H1 (cell line): ENCODE data around the gene PAXX. TPM values are rescaled to one million over a fixed set of nuclear protein-coding genes. Genes with fewer than 3 reads are reported as not detected.

ENCODE experiments used
- CTCF ChIA-PET: fragments of 300-600 bp; sonication (Branson Sonifier 250); formaldehyde crosslinking; loops from one replicate; lab custom pipeline; 2021; ENCODE audit not compliant: partially characterized antibody; lab: Charles Lee
- POLR2A ChIA-PET: fragments of 300-600 bp; sonication (Branson Sonifier 250); formaldehyde crosslinking; loops from one replicate; lab custom pipeline; 2021; ENCODE audit warnings: inconsistent platforms; ENCODE audit not compliant: partially characterized antibody; lab: Charles Lee
- DNase-seq, 2 experiments: peaks; one replicate each; pipeline versions ENCODE4 v3.0.0 to v3.0.0-alpha.2; 2010 to 2022; ENCODE audit warnings: low spot score in 2 of 2, low read depth in 1 of 2, mixed read lengths in 1 of 2
- FAIRE-seq: peaks from 2 replicates; lab custom pipeline; 2011; peaks lifted over from hg19 to GRCh38; lab: Jason Lieb, UNC
- H2AFZ ChIP-seq: 2 replicates; pipeline ENCODE4 v1.8.1; 2012; ENCODE audit warnings: low read length, inconsistent platforms
- H2AK5ac ChIP-seq: 2 replicates; pipeline ENCODE4 v1.6.1; 2013; ENCODE audit warnings: low read depth, low read length
- H2BK120ac ChIP-seq: replicated peaks from 2 replicates; pipeline ENCODE3; 2013; ENCODE audit warnings: low read depth, low read length, inconsistent platforms
- H2BK12ac ChIP-seq: 2 replicates; pipeline ENCODE4 v1.6.1; 2013; ENCODE audit warnings: low read depth, low read length
- H2BK15ac ChIP-seq: 2 replicates; pipeline ENCODE4 v1.6.1; 2013; ENCODE audit warnings: low read length
- H2BK20ac ChIP-seq: 2 replicates; pipeline ENCODE4 v1.6.1; 2013; ENCODE audit warnings: low read length
- H2BK5ac ChIP-seq: 2 replicates; pipeline ENCODE4 v1.6.1; 2013; ENCODE audit warnings: low read depth, low read length
- H3K14ac ChIP-seq: 2 replicates; pipeline ENCODE4 v1.6.1; 2013; ENCODE audit warnings: inconsistent platforms; ENCODE audit not compliant: insufficient read length
- H3K18ac ChIP-seq: 2 replicates; pipeline ENCODE4 v1.6.1; 2013; ENCODE audit warnings: low read length; ENCODE audit errors: extremely low read depth
- H3K23ac ChIP-seq: 2 replicates; pipeline ENCODE4 v1.6.1; 2013; ENCODE audit warnings: inconsistent platforms; ENCODE audit not compliant: insufficient read length
- H3K23me2 ChIP-seq: 2 replicates; pipeline ENCODE4 v1.6.1; 2013; ENCODE audit warnings: low read depth, low read length
- H3K27ac ChIP-seq: 2 replicates; pipeline ENCODE4 v1.6.1; 2011; ENCODE audit warnings: low read depth, low read length, inconsistent platforms
- H3K27me3 ChIP-seq, 4 experiments: replicated peaks in 1 of 4; 1 replicate in 1 of 4; 2 replicates in 3 of 4; pipeline versions ENCODE4 v1.6.1 to v1.8.1; 2011 to 2013; ENCODE audit warnings: low read length in 3 of 4, mild to moderate bottlenecking in 3 of 4, inconsistent platforms in 2 of 4, mixed read lengths in 2 of 4, moderate library complexity in 1 of 4; ENCODE audit not compliant: control insufficient read depth in 3 of 4, insufficient read depth in 3 of 4; ENCODE audit errors: extremely low read depth in 1 of 4
- H3K36me3 ChIP-seq, 4 experiments: 2 replicates each; pipeline versions ENCODE4 v1.6.1 to v1.8.1; 2011 to 2013; ENCODE audit warnings: mild to moderate bottlenecking in 4 of 4, low read length in 3 of 4, moderate library complexity in 2 of 4, control low read depth in 1 of 4, inconsistent platforms in 1 of 4; ENCODE audit not compliant: insufficient read depth in 4 of 4, control insufficient read depth in 2 of 4
- H3K4ac ChIP-seq: replicated peaks from 2 replicates; pipeline ENCODE3; 2013; ENCODE audit warnings: low read length, low read depth, mixed read lengths, inconsistent platforms; ENCODE audit not compliant: insufficient read length
- H3K4me1 ChIP-seq, 4 experiments: replicated peaks in 1 of 4; 1 replicate in 1 of 4; 2 replicates in 3 of 4; pipeline versions ENCODE4 v1.6.1 to v1.8.1; 2011 to 2013; ENCODE audit warnings: low read length in 3 of 4, inconsistent platforms in 2 of 4, mixed read lengths in 1 of 4; ENCODE audit not compliant: insufficient read depth in 4 of 4, control insufficient read depth in 3 of 4
- H3K4me2 ChIP-seq, 2 experiments: 2 replicates each; pipeline versions ENCODE4 v1.6.1 to v1.8.1; 2011 to 2013; ENCODE audit warnings: low read depth in 2 of 2, low read length in 2 of 2, control low read depth in 1 of 2, inconsistent platforms in 1 of 2, mild to moderate bottlenecking in 1 of 2; ENCODE audit not compliant: insufficient read depth in 1 of 2
- H3K4me3 ChIP-seq, 4 experiments: fragments of 200-600, 300-600 bp in 1 of 4; sonication (generic), shearing (Covaris generic), sonication (Bioruptor Twin) in 1 of 4; 2 replicates each; pipeline versions ENCODE4 v1.5.1 to v1.8.1; 2011 to 2016; ENCODE audit warnings: low read length in 4 of 4, low read depth in 3 of 4, control low read depth in 2 of 4, inconsistent platforms in 2 of 4, mild to moderate bottlenecking in 2 of 4, mixed read lengths in 1 of 4, moderate library complexity in 1 of 4; ENCODE audit not compliant: insufficient read depth in 2 of 4; ENCODE audit errors: extremely low read depth in 1 of 4
- H3K56ac ChIP-seq: replicated peaks from 2 replicates; pipeline ENCODE3; 2013; ENCODE audit warnings: low read depth, mild to moderate bottlenecking, mixed read lengths, low read length, inconsistent platforms; ENCODE audit not compliant: insufficient read length
- H3K79me1 ChIP-seq: 2 replicates; pipeline ENCODE4 v1.6.1; 2013; ENCODE audit warnings: low read depth, low read length, control low read depth
- H3K79me2 ChIP-seq, 2 experiments: 2 replicates each; pipeline versions ENCODE4 v1.6.1 to v1.8.1; 2012 to 2013; ENCODE audit warnings: low read length in 2 of 2, mild to moderate bottlenecking in 2 of 2, inconsistent platforms in 1 of 2; ENCODE audit not compliant: insufficient read depth in 2 of 2, control insufficient read depth in 1 of 2
- H3K9ac ChIP-seq, 4 experiments: replicated peaks in 1 of 4; 1 replicate in 1 of 4; 2 replicates in 3 of 4; pipeline versions ENCODE4 v1.6.1 to v1.8.1; 2011 to 2013; ENCODE audit warnings: low read depth in 3 of 4, low read length in 3 of 4, control low read depth in 2 of 4, mild to moderate bottlenecking in 2 of 4, moderate library complexity in 2 of 4, inconsistent platforms in 1 of 4; ENCODE audit errors: extremely low read depth in 1 of 4
- H3K9me3 ChIP-seq, 2 experiments: 2 replicates each; pipeline versions ENCODE4 v1.6.1 to v1.8.1; 2012 to 2013; ENCODE audit warnings: mild to moderate bottlenecking in 2 of 2, moderate library complexity in 2 of 2, control low read depth in 1 of 2, inconsistent platforms in 1 of 2, low read depth in 1 of 2, low read length in 1 of 2, mixed read lengths in 1 of 2; ENCODE audit not compliant: insufficient read depth in 2 of 2
- H4K20me1 ChIP-seq, 2 experiments: replicated peaks in 1 of 2; 2 replicates each; pipeline versions ENCODE3 to v1.8.1; 2011 to 2013; ENCODE audit warnings: inconsistent platforms in 2 of 2, low read length in 2 of 2, mild to moderate bottlenecking in 1 of 2; ENCODE audit not compliant: insufficient read depth in 2 of 2, control insufficient read depth in 1 of 2
- H4K5ac ChIP-seq: 2 replicates; pipeline ENCODE4 v1.6.1; 2013; ENCODE audit warnings: low read length, low read depth, mixed read lengths, inconsistent platforms; ENCODE audit not compliant: insufficient read length
- H4K8ac ChIP-seq: 2 replicates; pipeline ENCODE4 v1.8.0; 2013; ENCODE audit warnings: mild to moderate bottlenecking, moderate library complexity, low read length, inconsistent platforms; ENCODE audit not compliant: insufficient read depth; ENCODE audit errors: extremely low read depth
- H4K91ac ChIP-seq: replicated peaks from 2 replicates; pipeline ENCODE3; 2013; ENCODE audit warnings: low read length, mixed read lengths, inconsistent platforms; ENCODE audit not compliant: insufficient read length
- BRCA1 ChIP-seq: IDR thresholded peaks from 2 replicates; pipeline ENCODE4 v1.6.1; 2012; ENCODE audit warnings: low read depth, low read length, improper control_type of control experiment
- CHD2 ChIP-seq: IDR thresholded peaks from 2 replicates; pipeline ENCODE4 v1.6.1; 2012; ENCODE audit warnings: low read length, improper control_type of control experiment
- GTF2F1 ChIP-seq: IDR thresholded peaks from 2 replicates; pipeline ENCODE4 v1.6.1; 2012; ENCODE audit warnings: low read depth, low read length, improper control_type of control experiment, borderline replicate concordance
- MAFK ChIP-seq: IDR thresholded peaks from 2 replicates; pipeline ENCODE4 v1.6.1; 2012; ENCODE audit warnings: low read depth, mild to moderate bottlenecking, improper control_type of control experiment, low read length
- POLR2AphosphoS5 ChIP-seq: IDR thresholded peaks from 2 replicates; pipeline ENCODE4 v1.6.1; 2011; ENCODE audit warnings: low read depth, low read length
- SIX5 ChIP-seq: IDR thresholded peaks from 2 replicates; pipeline ENCODE4 v1.6.1; 2011; ENCODE audit warnings: mild to moderate bottlenecking, low read depth, low read length
- SP2 ChIP-seq: IDR thresholded peaks from 2 replicates; pipeline ENCODE4 v1.6.1; 2012; ENCODE audit warnings: mild to moderate bottlenecking, low read length, inconsistent platforms
- TEAD4 ChIP-seq: IDR thresholded peaks from 2 replicates; pipeline ENCODE4 v1.6.1; 2012; ENCODE audit warnings: low read depth, low read length, inconsistent platforms, mixed read lengths
- WGBS, 2 experiments: shearing (Covaris generic) in 1 of 2; methylation state at CpG; one replicate each; pipeline versions ENCODE4 v1.1.6 to v1.1.7; 2013 to 2015; ENCODE audit warnings: low lambda C conversion rate in 2 of 2, mixed read lengths in 2 of 2, inconsistent platforms in 1 of 2, low coverage in 1 of 2, missing lambda C conversion rate in 1 of 2; ENCODE audit not compliant: insufficient replicate concordance in 2 of 2, insufficient coverage in 1 of 2, insufficient read length in 1 of 2; ENCODE audit errors: extremely low coverage in 1 of 2, missing lambda C conversion rate in 1 of 2; 5-methylcytosine and 5-hydroxymethylcytosine counted together
- polyA plus RNA-seq, 7 experiments: library from polyadenylated mRNA; depleted of rRNA in 3 of 7; stranded (reverse) in 5 of 7; unstranded in 2 of 7; fragments of >200 nt in 5 of 7; fragments of 200-250 nt in 2 of 7; gene quantifications; 1 replicate in 5 of 7; 2 replicates in 1 of 7; 4 replicates in 1 of 7; pipeline versions ENCODE4 v1.2.1 to v1.2.3, GENCODE V29; 2011 to 2013; ENCODE audit warnings: missing spikeins in 2 of 7, mixed read lengths in 2 of 7
- total RNA-seq: library from RNA; stranded (reverse); fragmentation: NEBNext Ultra II Directional; extraction: Animal tissue kit (Norgen Biotek cat#: 25700); gene quantifications from 2 replicates; pipeline ENCODE4 v1.2.1, GENCODE V29; 2021

The PAXX gene
- total and polyA plus RNA-seq, 2 of the 8 experiments (the other 6 are each of a cell fraction or from before 2014, with no cell fraction given) = 43.4 to 45.9 TPM

GRCh38 chr9:136972335-136972734, 19.9 kb upstream of the PAXX start:
- Histone ChIP-seq H3K14ac (no peak overlapping the region), H2BK120ac (no peak overlapping the region), H3K9me3 (no peaks in the 10 kb centered on the region), H3K27me3 (peaks cover 0 to 5% (median 2%) of the 10 kb centered on the region in 4 experiments; a peak in 2 of 7 replicates), H4K8ac (no peak overlapping the region), H2BK5ac (no peak overlapping the region)
- TF ChIP-seq POLR2AphosphoS5 (no peak), CHD2 (no peak), TEAD4 (no peak), GTF2F1 (no peak), MAFK (no peak), SIX5 (no peak), BRCA1 (no peak), SP2 (no peak)
- TF ChIP-seq, all 59 proteins: peak for 0
- Histone ChIP-seq H3K4ac (no peak overlapping the region), H3K4me2 (no peak overlapping the region), H4K20me1 (peaks cover 0 to 2% of the 10 kb centered on the region in 2 experiments), H2BK20ac (no peak overlapping the region), H3K56ac (no peak overlapping the region), H4K91ac (no peak overlapping the region), H3K79me2 (no peaks in the 10 kb centered on the region), H3K36me3 (no peaks in the 10 kb centered on the region), H2AFZ (no peak overlapping the region), H3K4me1 (peaks cover 0 to 4% (median 1%) of the 10 kb centered on the region in 4 experiments; a peak in 4 of 7 replicates), H2AK5ac (no peak overlapping the region), H3K9ac (no peak overlapping the region), H3K18ac (no peak overlapping the region), H2BK12ac (no peak overlapping the region), H4K5ac (no peak overlapping the region), H3K4me3 (no peak overlapping the region), H2BK15ac (no peak overlapping the region), H3K23me2 (peaks cover under 1% of the 10 kb centered on the region; the same call in 1 of the 2 replicates), H3K27ac (no peak overlapping the region), H3K79me1 (no peaks in the 10 kb centered on the region), H3K23ac (no peak overlapping the region)
- 95% methylated on average over 8 of the region's 11 CpGs; no CpG with 5 or more reads in 1 of the 2 experiments for WGBS, 2 experiments
- FAIRE-seq (no peak), DNase-seq (no peak)
- CTCF ChIA-PET = interaction anchor here (1.3 to 9.4 kb wide), 4 partner anchors 12 to 63 kb away, joined by 5 to 38 read pairs (median 22); no protein-coding TSS in a partner anchor
- POLR2A ChIA-PET = no interaction called here
